H7 (cell line): ENCODE measurements around the gene L3MBTL2. TPM values are rescaled to one million over a fixed set of nuclear protein-coding genes. Genes with fewer than 3 reads are reported as not detected.

Experiments
- DNase-seq: peaks from one replicate; pipeline ENCODE4 v3.0.0; 2012
- H3K27me3 ChIP-seq: 2 replicates; pipeline ENCODE4 v1.6.0; 2011; ENCODE audit warnings: mild to moderate bottlenecking, low read length; ENCODE audit not compliant: control insufficient read depth, insufficient read depth
- H3K36me3 ChIP-seq: replicated peaks from 2 replicates; pipeline ENCODE4 v1.5.1; 2011; ENCODE audit warnings: low read length; ENCODE audit not compliant: control insufficient read depth, insufficient read depth
- H3K4me3 ChIP-seq: 2 replicates; pipeline ENCODE4 v1.5.1; 2011; ENCODE audit warnings: low read depth, mild to moderate bottlenecking, control low read depth, low read length, moderate library complexity; ENCODE audit not compliant: insufficient read depth
- total RNA-seq: library from RNA; depleted of rRNA; stranded (reverse); fragments of >200 nt; shearing (Covaris generic); gene quantifications from 2 replicates; pipeline ENCODE4 v1.2.3, GENCODE V29; 2014

The L3MBTL2 gene
- total RNA-seq, 1 experiment from 2014 or later: 20.9 TPM

- Histone ChIP-seq H3K36me3 (no peaks in the 10 kb centered on the region), H3K27me3 (peaks cover 22% of the 10 kb centered on the region), H3K4me3 (no peak overlapping the region)
- DNase-seq: no peak
Observed at GRCh38 chr22:41193829-41194228, 11.3 kb upstream of the L3MBTL2 start.

- Histone ChIP-seq H3K36me3 (no peaks in the 10 kb centered on the region), H3K4me3 (peak overlapping the region; percentile 79), H3K27me3 (peaks cover 32% of the 10 kb centered on the region)
- peak; percentile 98 for DNase-seq
Observed at GRCh38 chr22:41197038-41197972, 7.8 kb upstream of the L3MBTL2 start.

GRCh38 chr22:41198027-41198580 is 7.0 kb upstream of the L3MBTL2 start:
- no peaks in the 10 kb centered on the region for H3K36me3 ChIP-seq
- peak overlapping the region; percentile 79 for H3K4me3 ChIP-seq
- no peak for DNase-seq
- peaks cover 32% of the 10 kb centered on the region for H3K27me3 ChIP-seq

- no peak for DNase-seq
- Histone ChIP-seq H3K4me3 (no peak overlapping the region), H3K27me3 (peaks cover 32% of the 10 kb centered on the region), H3K36me3 (no peaks in the 10 kb centered on the region)
Observed at GRCh38 chr22:41201141-41201540, 4.0 kb upstream of the L3MBTL2 start.

GRCh38 chr22:41203118-41203517 is 2.0 kb upstream of the L3MBTL2 start:
- H3K4me3 ChIP-seq: no peak overlapping the region
- DNase-seq: no peak
- no peaks in the 10 kb centered on the region for H3K36me3 ChIP-seq
- H3K27me3 ChIP-seq: peaks cover 17% of the 10 kb centered on the region

GRCh38 chr22:41204066-41204465 is 1.0 kb upstream of the L3MBTL2 start:
- H3K27me3 ChIP-seq: peaks cover 9% of the 10 kb centered on the region; the same call in 1 of the 2 replicates
- H3K4me3 ChIP-seq: no peak overlapping the region
- no peak for DNase-seq
- no peaks in the 10 kb centered on the region for H3K36me3 ChIP-seq

- H3K4me3 ChIP-seq: no peak overlapping the region
- H3K27me3 ChIP-seq: no peaks in the 10 kb centered on the region; the same call in 1 of the 2 replicates
- DNase-seq: no peak
- no peaks in the 10 kb centered on the region; the same call in 1 of the 2 replicates for H3K36me3 ChIP-seq
Observed at GRCh38 chr22:41206719-41207118, 1.6 kb downstream of the L3MBTL2 start.

- Histone ChIP-seq H3K4me3 (no peak overlapping the region), H3K27me3 (no peaks in the 10 kb centered on the region), H3K36me3 (peaks cover 8% of the 10 kb centered on the region)
- no peak for DNase-seq
Observed at GRCh38 chr22:41215409-41215808, 10.3 kb downstream of the L3MBTL2 start.

- Histone ChIP-seq H3K36me3 (peaks cover 12% of the 10 kb centered on the region), H3K4me3 (no peak overlapping the region), H3K27me3 (no peaks in the 10 kb centered on the region)
- DNase-seq: no peak
Observed at GRCh38 chr22:41215926-41216325, 10.8 kb downstream of the L3MBTL2 start.

- peak; percentile 63 for DNase-seq
- H3K36me3 ChIP-seq: peaks cover 16% of the 10 kb centered on the region
- no peaks in the 10 kb centered on the region for H3K27me3 ChIP-seq
- no peak overlapping the region for H3K4me3 ChIP-seq
Observed at GRCh38 chr22:41216984-41217383, 11.9 kb downstream of the L3MBTL2 start.

GRCh38 chr22:41217553-41218157 is 12.5 kb downstream of the L3MBTL2 start:
- peaks cover 16% of the 10 kb centered on the region for H3K36me3 ChIP-seq
- H3K4me3 ChIP-seq: no peak overlapping the region
- no peaks in the 10 kb centered on the region for H3K27me3 ChIP-seq
- peak; percentile 80 for DNase-seq

- no peak overlapping the region for H3K4me3 ChIP-seq
- peaks cover 26% of the 10 kb centered on the region for H3K36me3 ChIP-seq
- DNase-seq: no peak
- no peaks in the 10 kb centered on the region for H3K27me3 ChIP-seq
Observed at GRCh38 chr22:41222846-41223507, 17.9 kb downstream of the L3MBTL2 start.

- Histone ChIP-seq H3K36me3 (peaks cover 26% of the 10 kb centered on the region), H3K27me3 (no peaks in the 10 kb centered on the region), H3K4me3 (no peak overlapping the region)
- DNase-seq: no peak
Observed at GRCh38 chr22:41223535-41223934, 18.4 kb downstream of the L3MBTL2 start.
